ENCODE data around the gene EEA1.

Gene EEA1

DNA sequence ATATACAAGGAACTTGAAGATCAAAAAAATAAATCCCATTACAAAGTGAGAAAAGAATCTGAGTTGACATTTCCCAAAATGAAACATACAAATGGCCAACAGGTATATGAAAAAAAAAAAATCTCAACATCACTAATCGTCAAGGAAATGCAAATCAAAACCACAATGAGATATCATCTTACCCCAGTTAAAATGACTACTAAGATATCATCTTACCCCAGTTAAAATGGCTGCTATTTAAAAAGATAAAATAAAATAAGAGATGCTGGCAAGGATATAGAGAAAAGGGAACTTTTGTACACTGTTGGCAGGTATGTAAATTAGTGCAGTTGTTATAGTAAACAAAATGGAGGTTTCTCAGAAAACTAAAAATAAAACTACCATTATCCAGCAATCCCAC, 181.9 kb downstream of the EEA1 start:
- no peak for DNase-seq (ENCODE audit: low read depth in 2 of 2)

DNA sequence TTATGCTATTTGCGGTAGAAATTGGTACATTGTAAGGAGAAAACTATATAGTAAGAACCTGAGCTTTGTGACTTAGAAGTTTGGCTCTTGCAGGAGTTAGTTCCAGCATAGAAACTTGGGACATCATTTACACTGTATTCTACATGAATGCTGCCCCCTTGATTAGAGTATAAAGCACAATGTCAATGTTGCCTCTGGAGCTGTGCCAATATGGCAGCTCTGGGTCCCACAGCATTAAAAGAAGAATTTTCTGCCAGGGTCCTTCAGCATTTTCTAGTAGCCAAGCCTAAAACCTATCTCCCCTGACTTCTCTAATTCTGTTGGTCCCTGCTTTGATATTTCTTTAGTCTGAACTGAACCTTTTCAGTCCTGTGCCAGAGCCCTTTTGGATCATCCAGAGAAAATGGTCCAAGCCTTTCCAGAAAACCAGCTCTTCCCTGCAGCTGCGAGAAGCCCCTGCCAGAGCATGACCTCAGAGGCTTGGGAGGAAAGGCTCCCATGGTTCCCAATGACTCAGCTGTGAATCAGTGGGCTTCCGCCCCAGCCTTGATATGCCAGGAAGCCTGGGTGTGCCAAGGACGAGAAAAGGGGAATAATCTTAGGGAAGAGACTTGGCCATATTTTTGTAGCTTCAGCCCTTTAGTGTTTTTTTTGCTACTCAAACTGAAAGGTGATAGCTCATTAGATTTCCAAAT, 183.1 kb downstream of the EEA1 start:
- no peak for DNase-seq (ENCODE audit: low read depth in 2 of 2)

- DNase-seq (ENCODE audit: low read depth in 2 of 2): no peak
Observed at GRCh38 chr12:92743026-92743425, 186.1 kb downstream of the EEA1 start.

DNA sequence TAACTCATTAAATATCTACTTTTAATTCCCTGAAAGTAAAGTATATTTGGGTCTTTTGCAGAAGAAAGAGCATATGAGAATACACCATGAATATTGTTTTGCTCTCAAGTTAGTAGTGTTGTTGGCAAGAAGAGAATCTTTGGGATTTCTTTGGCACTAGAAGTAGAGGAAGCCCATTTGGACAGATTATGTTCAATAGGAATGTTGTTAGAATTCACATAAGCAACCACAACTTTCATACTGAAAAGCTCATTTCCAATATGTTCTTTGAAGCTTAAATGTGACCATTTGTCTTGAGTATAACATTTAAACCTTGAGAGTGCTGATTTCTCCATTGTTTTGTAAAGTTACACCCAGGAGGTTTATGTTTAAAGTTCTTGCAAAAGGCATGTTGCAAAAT, 188.7 kb downstream of the EEA1 start:
- DNase-seq (ENCODE audit: low read depth in 2 of 2): no peak

DNA sequence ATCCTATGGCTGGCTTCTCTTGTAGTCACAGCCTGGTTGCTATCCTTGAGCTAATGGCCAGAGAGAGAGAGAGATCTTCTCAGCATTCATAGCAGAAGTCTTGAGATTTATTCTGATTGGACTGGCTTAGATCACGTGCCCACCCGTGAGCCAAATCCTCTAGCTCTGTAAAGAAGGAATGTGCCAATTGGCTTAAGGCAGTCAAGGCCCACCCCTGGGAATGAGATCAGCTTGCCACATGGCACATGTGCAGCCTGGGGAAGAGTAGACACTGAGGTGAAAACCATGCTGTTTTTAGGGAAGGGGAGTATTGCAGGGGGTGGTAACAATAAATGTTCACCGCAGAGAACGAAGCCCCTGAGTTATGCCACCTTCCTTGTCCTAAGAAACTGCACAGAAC, 190.0 kb downstream of the EEA1 start:
- DNase-seq (ENCODE audit: low read depth in 2 of 2): no peak

DNA sequence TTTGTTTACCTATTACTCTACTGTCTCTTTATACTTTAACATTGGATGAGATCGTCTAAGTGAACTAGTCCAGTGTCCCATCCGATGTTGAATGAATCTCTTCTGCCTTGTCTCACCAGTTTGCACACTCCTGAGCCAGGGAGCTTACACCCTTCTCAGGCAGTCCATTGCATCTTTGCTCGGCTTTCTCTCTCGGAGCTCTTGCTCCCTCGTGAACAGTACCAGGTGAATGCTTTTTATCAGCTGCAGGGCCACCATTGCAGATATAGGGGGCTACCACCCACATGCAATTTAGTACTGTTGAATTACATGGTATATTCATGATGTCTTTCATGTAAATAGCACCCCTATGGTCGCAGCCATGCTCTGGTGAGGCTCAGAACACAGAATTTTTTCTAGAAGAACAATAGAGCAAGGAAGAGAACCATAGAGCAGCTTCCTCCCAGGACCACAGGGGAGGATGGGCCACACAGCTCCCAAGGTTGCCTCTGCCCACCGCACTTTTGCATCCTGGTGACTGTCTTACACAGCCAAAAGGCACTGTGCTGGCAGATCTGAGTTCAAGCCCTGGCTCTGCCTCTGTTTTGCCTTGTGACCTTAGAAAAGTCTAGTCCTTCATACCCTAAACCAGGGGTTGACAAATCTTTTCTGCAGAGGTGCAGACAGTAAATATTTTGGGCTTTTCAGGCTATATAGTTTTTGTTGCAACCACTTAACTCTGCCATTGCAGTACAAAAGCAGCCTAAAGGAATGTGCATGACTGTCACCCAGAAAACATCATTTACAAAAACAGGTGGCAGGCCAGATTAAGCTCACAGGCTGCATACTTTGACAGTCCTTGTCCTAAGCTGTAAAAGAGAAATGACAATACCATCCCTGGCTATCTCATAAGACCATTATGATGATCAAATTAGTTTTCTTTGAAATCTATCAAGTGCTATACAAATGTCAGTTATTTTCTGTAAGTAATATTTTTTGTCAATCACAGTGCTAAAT, 190.9 kb downstream of the EEA1 start:
- no peak for DNase-seq (ENCODE audit: low read depth in 2 of 2)

GRCh38 chr12:92736605-92737004, 192.5 kb downstream of the EEA1 start:
- no peak for DNase-seq (ENCODE audit: low read depth in 2 of 2)

GRCh38 chr12:92735131-92735721, 193.9 kb downstream of the EEA1 start:
- DNase-seq (ENCODE audit: low read depth in 2 of 2): no peak

- no peak for DNase-seq (ENCODE audit: low read depth in 2 of 2)
Observed at GRCh38 chr12:92733661-92734060, 195.4 kb downstream of the EEA1 start.

GRCh38 chr12:92733181-92733580, 195.9 kb downstream of the EEA1 start:
- no peak for DNase-seq (ENCODE audit: low read depth in 2 of 2)

- DNase-seq (ENCODE audit: low read depth in 2 of 2): no peak
Observed at GRCh38 chr12:92732716-92733115, 196.4 kb downstream of the EEA1 start.

GRCh38 chr12:92732216-92732615, 196.9 kb downstream of the EEA1 start:
- no peak for DNase-seq (ENCODE audit: low read depth in 2 of 2)

DNA sequence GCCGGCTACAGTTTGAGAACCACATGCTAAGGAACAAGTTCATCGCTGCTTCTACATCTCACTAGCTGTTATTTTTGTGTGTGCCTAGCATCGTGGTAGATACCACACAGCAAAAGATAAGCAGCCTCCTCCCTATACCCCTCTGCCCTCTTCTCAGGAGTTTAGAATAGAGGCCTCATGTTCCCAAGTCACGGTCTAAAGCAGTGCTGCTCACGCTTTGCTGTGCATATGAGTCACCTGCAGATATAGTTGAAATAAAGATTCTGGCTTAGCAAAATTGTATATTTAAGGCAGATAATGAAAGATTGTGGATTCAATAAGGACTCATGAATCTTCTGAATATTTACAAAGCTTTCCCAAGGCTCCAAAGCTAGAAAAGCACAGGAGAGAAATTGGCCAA, 198.3 kb downstream of the EEA1 start:
- no peak for DNase-seq (ENCODE audit: low read depth in 2 of 2)

DNA sequence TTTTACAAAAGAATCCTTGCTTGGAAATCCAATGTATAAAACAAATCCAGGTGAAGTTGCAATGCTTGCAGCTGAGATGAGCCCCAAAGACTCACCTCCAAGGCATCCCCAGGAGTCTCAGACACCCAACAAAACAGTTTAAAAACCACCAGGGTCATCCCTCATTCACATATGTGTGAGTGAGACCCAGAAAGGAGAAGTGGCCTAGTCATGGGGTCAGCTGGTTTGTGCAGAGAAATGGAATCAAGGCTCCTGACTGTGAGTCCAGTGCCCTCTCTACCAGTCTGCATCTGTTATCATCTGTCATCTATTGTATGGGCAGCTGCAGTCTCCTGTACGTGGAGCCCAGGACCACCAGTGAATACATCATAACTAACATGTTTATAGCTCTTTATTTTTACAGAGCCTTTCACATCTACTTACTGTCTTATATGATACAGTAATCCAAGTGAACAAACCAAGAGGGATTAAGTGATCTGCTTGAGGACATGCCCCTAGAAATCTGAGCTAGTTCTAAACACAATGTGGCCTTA, 199.3 kb downstream of the EEA1 start:
- no peak for DNase-seq (ENCODE audit: low read depth in 2 of 2)

GRCh38 chr12:92726850-92727249, 202.2 kb downstream of the EEA1 start:
- DNase-seq (ENCODE audit: low read depth in 2 of 2): no peak

- DNase-seq (ENCODE audit: low read depth in 2 of 2): no peak
Observed at GRCh38 chr12:92722897-92723296, 206.2 kb downstream of the EEA1 start.

GRCh38 chr12:92721656-92722055, 207.4 kb downstream of the EEA1 start:
- no peak for DNase-seq (ENCODE audit: low read depth in 2 of 2)

DNA sequence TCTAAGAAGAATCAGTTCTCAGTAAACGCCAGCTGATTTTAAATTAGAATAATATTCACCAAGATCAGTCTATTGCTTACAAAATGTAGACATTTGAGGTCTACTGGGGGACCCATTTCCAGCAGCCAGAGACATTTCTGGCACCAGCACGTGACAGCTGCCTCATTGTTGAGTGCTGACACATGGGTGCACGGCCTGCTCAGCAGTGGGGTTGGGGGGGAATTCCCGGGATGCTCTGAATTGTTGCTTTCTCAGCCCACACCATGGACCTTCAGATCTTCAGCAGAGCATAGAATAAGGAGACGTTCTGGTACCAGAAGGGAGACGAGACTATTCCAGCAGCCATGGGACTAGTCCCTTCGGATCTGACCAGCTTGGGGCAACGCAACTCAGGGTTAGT, 208.0 kb downstream of the EEA1 start:
- no peak for DNase-seq (ENCODE audit: low read depth in 2 of 2)

Measured in stimulated activated CD8-positive, alpha-beta memory T cell treated with anti-CD3 and anti-CD28 coated beads, Interleukin-7, amount 100 ng/mL, for 1 hour (primary cell).